DOHH2 (cell line): ENCODE results near the gene KCTD6.

Experiments used
- H3F3A ChIP-seq: fragments of 200-600 bp; sonication (generic), shearing (Covaris generic); 2 replicates; pipeline ENCODE4 v1.6.0; 2016; ENCODE audit warnings: antibody characterized with exemption, mild to moderate bottlenecking; ENCODE audit not compliant: control insufficient read depth, insufficient read depth
- H3K27ac ChIP-seq: fragments of 200-600 bp; sonication (generic); 2 replicates; pipeline ENCODE4 v1.5.1; 2014; ENCODE audit warnings: low read depth, mild to moderate bottlenecking, low read length, moderate library complexity
- H3K27me3 ChIP-seq: fragments of 200-600 bp; sonication (generic); 2 replicates; pipeline ENCODE4 v1.6.1; 2014; ENCODE audit warnings: mild to moderate bottlenecking, low read length, mixed read lengths; ENCODE audit not compliant: control insufficient read depth
- H3K36me3 ChIP-seq: fragments of 200-600 bp; sonication (generic); 2 replicates; pipeline ENCODE4 v1.6.1; 2014; ENCODE audit warnings: mild to moderate bottlenecking, low read length, moderate library complexity, mixed read lengths; ENCODE audit not compliant: control insufficient read depth
- H3K4me1 ChIP-seq: fragments of 200-600 bp; sonication (generic); 2 replicates; pipeline ENCODE4 v1.6.1; 2014; ENCODE audit warnings: mild to moderate bottlenecking, low read length, mixed read lengths; ENCODE audit not compliant: control insufficient read depth
- H3K4me2 ChIP-seq: fragments of 200-600 bp; sonication (generic); 2 replicates; pipeline ENCODE4 v1.6.0; 2014; ENCODE audit warnings: mild to moderate bottlenecking, low read length, moderate library complexity
- H3K4me3 ChIP-seq: fragments of 200-600 bp; sonication (generic); 2 replicates; pipeline ENCODE4 v1.5.1; 2014; ENCODE audit warnings: mild to moderate bottlenecking, low read length, mixed read lengths
- H3K79me2 ChIP-seq: fragments of 200-600 bp; sonication (generic); 2 replicates; pipeline ENCODE4 v1.6.1; 2014; ENCODE audit warnings: mild to moderate bottlenecking, low read length, mixed read lengths; ENCODE audit not compliant: control insufficient read depth
- H3K9me2 ChIP-seq: fragments of 200-600 bp; sonication (generic); replicated peaks from 2 replicates; pipeline ENCODE4 v1.6.1; 2014; ENCODE audit warnings: mild to moderate bottlenecking, low read length, mixed read lengths; ENCODE audit not compliant: control insufficient read depth
- H3K9me3 ChIP-seq: fragments of 200-600 bp; sonication (generic); 2 replicates; pipeline ENCODE4 v1.6.1; 2014; ENCODE audit warnings: antibody characterized with exemption, low read length, mixed read lengths; ENCODE audit not compliant: control insufficient read depth, insufficient read depth
- H4K20me1 ChIP-seq: fragments of 200-600 bp; sonication (generic); 2 replicates; pipeline ENCODE4 v1.6.0; 2014; ENCODE audit warnings: low read depth, mild to moderate bottlenecking, antibody characterized with exemption, low read length, moderate library complexity; ENCODE audit not compliant: control insufficient read depth, insufficient read depth
- CTCF ChIP-seq: fragments of 200-600 bp; sonication (generic); IDR thresholded peaks from one replicate; pipeline ENCODE4 v1.5.1; 2014; ENCODE audit warnings: antibody characterized with exemption, mild to moderate bottlenecking, low read depth, low read length; ENCODE audit not compliant: poor library complexity, severe bottlenecking
- EZH2phosphoT487 ChIP-seq: fragments of 200-600 bp; sonication (generic); IDR thresholded peaks from 2 replicates; pipeline ENCODE4 v1.6.1; 2017; ENCODE audit warnings: borderline replicate concordance, mild to moderate bottlenecking, antibody characterized with exemption, low read length, moderate library complexity, mixed read lengths

KCTD6 gene

GRCh38 chr3:58534592-58535494 is 42.9 kb downstream of the KCTD6 start:
- Histone ChIP-seq H4K20me1 (no peaks in the 10 kb centered on the region), H3K4me3 (no peak overlapping the region), H3K79me2 (no peaks in the 10 kb centered on the region), H3K27me3 (peaks cover 2% of the 10 kb centered on the region; the same call in 1 of the 2 replicates), H3K36me3 (no peaks in the 10 kb centered on the region), H3K27ac (no peak overlapping the region), H3K9me3 (no peaks in the 10 kb centered on the region), H3K9me2 (no peaks in the 10 kb centered on the region), H3K4me1 (peaks cover 11% of the 10 kb centered on the region; the same call in 1 of the 2 replicates), H3F3A (no peaks in the 10 kb centered on the region), H3K4me2 (no peak overlapping the region)
- TF ChIP-seq EZH2phosphoT487 = no peak
- TF ChIP-seq CTCF = no peak

- no peaks in the 10 kb centered on the region for H3F3A ChIP-seq
- peaks cover 11% of the 10 kb centered on the region; the same call in 1 of the 2 replicates for H3K4me1 ChIP-seq
- H3K4me3 ChIP-seq = no peak overlapping the region
- no peak overlapping the region for H3K27ac ChIP-seq
- H3K79me2 ChIP-seq = no peaks in the 10 kb centered on the region
- H3K4me2 ChIP-seq = no peak overlapping the region
- no peaks in the 10 kb centered on the region for H3K36me3 ChIP-seq
- H4K20me1 ChIP-seq = no peaks in the 10 kb centered on the region
- no peaks in the 10 kb centered on the region for H3K9me2 ChIP-seq
- TF ChIP-seq EZH2phosphoT487 = no peak
- no peak for TF ChIP-seq CTCF
- no peaks in the 10 kb centered on the region for H3K9me3 ChIP-seq
- peaks cover 2% of the 10 kb centered on the region; the same call in 1 of the 2 replicates for H3K27me3 ChIP-seq
Observed at GRCh38 chr3:58535531-58536500, 43.9 kb downstream of the KCTD6 start.

- Histone ChIP-seq H4K20me1 (no peaks in the 10 kb centered on the region), H3K4me1 (peaks cover 11% of the 10 kb centered on the region; the same call in 1 of the 2 replicates), H3K9me2 (no peaks in the 10 kb centered on the region), H3K27ac (no peak within 1 kb of the TSS), H3K4me2 (no peak within 1 kb of the TSS), H3K9me3 (no peaks in the 10 kb centered on the region), H3K79me2 (no peaks in the 10 kb centered on the region), H3K27me3 (peaks cover 2% of the 10 kb centered on the region; the same call in 1 of the 2 replicates), H3K4me3 (no peak within 1 kb of the TSS), H3F3A (no peaks in the 10 kb centered on the region), H3K36me3 (no peaks in the 10 kb centered on the region)
- TF ChIP-seq CTCF = no peak
- TF ChIP-seq EZH2phosphoT487 = no peak
Observed at GRCh38 chr3:58536501-58537411, 44.9 kb downstream of the KCTD6 start, which contains the start of gene ACOX2. ACOX2 (minus strand) TSS chr3:58537190; CDS start chr3:58535106, 2,084 bp downstream.
